HG03565 (cell line): ENCODE results near the gene C16orf86.
"Not testable (repeated sequence)": the region's sequence is repeated elsewhere in the genome, so short reads cannot be mapped to it uniquely, and the experiment has no call there.

Source experiments
- ATAC-seq: cut with Tn5 transposase; IDR thresholded peaks from one replicate; pipeline ENCODE4 v1.9.1; 2021; ENCODE audit warnings: mild to moderate bottlenecking, moderate library complexity; ENCODE audit not compliant: unreplicated experiment

C16orf86 gene

DNA sequence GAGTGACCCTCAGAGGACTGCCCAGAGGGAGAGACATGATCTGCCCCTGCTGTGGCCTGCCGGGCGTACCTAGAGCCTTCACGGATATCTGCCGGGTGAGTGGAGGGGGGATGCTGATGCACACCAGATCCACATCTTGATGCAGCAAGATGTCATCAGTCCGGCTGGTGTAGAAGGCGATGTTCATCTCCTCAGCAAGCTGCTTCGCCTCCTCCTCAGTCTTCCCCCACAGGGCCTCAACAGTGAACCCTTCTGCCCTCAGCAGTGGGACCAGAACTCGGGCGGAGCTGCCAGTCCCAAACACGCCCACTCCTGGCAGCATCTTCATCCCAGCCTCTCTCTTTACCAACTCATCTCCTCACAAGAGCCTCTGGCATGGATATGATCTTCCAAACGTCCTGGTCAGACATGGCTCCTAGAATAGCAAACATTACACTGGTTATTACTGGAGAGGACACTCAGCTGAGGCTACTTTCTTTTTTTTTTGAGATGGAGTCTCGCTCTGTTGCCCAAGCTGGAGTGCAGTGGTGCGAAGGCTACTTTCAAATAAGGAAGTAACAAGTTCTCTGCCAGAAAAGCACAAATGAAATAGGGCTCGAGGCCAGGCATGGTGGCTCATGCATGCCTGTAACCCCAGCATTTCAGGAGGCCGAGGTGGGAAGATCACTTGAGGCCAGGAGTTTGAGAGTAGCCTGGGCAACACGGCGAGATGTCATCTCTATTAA is 18.9 kb downstream of the C16orf86 start:
- ATAC-seq, result no peak

DNA sequence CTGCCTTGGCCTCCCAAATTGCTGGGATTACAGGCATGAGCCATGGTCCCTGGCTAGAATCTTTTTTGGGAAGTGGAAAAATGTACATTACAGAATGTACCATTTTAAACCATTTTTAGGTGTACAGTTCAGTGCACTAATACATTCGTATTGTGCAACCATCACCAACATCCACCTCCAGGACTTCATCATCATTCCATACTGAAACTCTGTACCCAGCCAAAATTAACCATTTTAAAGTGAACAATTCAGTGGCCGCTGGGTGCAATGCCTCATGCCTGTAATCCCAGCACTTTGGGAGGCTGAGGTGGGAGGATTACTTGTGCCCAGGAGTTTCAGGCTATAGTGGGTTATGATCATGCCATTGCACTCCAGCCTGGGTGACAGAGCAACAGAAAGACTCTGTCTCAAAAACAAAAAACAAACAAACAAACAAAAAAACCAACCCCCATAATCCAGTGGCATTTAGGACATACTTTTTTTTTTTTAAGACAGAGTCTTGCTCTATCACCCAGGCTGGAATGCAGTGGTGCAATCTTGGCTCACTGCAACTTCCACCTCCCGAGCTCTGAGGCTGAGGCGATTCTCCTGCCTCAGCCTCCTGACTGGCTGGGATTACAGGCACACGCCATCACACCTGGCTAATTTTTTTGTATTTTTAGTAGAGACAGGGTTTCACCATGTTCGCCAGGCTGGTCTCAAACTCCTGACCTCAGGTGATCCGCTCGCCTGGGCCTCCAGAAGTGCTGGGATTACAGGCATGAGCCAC is 27.1 kb downstream of the C16orf86 start:
- ATAC-seq, result not testable (repeated sequence)

DNA sequence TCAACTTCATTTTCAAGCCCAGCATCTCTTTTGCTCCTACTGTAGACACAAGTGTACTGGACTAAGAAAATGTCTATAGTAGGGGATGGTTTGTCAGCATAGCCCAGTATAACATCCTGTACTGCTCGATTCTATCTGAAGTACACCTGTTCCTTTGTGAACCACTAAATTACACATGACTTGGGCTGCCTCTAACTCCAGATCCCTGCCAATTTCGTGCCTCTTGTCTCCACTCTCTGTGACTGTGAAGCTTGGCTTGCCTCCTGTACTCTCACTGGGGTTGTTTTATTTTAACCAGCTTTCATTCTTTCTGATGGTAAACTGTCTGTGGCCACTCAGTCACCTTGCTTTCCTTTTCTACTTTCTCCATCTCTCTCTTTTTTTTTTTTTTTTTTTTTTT is 28.0 kb downstream of the C16orf86 start:
- no peak for ATAC-seq

DNA sequence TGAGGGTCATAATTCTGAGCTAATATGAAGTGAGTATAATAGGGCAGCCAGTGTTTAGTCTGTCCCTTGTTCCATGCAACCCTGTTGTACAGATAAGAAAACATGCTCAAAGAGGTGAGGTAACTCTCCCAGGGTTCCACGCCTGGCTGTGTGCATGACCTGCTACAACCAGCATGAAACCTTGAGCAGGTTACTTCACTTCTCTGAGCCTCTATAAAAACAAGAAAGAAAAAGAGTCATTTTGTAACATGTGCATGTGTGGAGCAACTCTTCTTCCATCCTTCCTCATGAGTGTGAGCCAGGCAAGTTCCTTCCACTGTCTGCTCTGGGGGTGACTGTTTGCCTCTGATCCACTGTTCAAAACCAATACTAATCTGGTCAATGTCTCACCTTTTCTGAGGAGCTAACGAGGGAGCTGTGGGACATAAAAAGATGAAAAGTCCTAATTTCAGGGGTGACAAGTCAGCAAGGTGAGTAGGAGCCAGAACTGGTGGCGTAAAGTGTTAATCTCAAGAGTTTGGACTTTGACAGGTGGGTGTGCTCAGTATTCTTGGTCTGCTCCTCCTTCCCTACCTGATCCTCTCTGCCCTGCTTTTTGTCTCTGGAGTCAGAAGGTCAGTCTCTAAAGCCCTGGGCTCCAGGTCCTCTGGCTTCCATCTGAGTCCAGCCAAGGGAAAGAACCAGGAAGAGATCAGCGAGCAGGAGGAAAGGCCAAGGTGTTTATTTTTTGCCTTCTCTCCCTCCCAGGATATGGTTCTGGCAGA is 31.0 kb downstream of the C16orf86 start:
- no peak for ATAC-seq

DNA sequence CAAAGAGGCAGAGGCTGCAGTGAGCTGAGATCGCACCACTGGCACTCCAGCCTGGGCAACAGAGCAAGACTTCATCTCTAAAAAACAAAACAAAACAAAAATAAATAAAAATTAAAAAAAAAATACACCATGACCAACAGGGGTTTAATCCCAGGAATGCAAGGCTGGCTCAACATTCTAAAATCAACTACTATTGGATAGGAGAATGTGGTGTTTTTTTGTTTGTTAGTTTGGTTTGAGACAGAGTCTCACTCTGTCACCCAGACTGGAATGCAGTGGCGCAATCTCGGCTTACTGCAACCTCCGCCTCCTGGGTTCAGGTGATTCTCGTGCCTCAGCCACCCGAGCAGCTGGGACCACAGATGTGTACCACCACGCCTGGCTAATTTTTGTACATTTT is 32.7 kb downstream of the C16orf86 start:
- ATAC-seq, result no peak

DNA sequence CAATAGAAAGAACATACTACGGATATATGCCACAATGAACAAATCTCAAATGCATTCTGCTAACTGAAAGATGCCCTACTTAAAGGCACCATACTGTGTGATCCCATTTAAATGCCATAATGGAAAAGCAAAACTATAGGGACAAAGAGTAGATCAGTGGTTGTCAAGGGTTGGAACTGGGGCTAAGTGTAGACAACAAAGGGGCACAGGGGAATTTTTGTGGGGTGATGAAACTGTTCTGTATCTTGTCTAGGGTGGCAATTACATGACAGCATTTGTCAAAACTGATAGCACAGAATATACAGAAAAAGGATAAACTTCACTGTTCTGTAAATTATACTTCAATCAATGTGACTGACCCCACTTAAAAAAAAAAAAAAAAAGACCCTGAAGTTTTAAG is 34.8 kb downstream of the C16orf86 start:
- ATAC-seq, result no peak

DNA sequence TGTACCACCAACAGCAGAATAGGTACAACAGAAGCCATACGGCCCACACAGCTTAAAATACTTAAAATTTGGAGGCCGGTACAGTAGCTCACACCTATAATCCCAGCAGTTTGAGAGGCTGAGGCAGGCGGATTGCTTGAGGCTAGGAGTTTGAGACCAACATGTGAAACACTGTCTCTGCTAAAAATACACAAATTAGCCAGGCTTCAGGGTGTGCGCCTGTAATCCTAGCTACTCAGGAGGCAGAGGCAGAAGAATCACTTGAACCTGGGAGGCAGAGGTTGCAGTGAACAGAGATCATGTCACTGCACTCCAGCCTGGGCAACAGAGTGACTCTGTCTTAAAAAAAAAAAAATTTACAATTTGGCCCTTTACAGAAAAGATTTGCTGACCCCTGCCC is 35.5 kb downstream of the C16orf86 start:
- no peak for ATAC-seq

DNA sequence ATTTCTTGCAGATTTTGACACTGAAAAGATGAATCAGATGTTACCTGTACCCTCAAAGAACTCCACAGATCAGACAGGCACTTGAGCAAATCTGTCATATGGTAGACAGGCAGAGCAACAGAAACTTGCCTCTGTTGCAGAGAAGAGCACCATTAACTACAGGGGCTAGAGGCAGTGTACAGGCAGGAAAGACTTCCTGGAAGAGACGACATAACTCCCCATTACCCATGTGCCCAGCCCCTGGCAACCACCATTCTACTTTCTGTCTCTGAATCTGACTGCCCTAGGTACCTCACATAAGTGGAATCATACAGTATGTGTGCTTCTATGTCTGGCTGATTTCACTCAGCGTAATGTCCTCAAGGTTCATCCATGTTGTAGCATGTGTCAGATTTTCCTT is 37.0 kb downstream of the C16orf86 start:
- no peak for ATAC-seq

DNA sequence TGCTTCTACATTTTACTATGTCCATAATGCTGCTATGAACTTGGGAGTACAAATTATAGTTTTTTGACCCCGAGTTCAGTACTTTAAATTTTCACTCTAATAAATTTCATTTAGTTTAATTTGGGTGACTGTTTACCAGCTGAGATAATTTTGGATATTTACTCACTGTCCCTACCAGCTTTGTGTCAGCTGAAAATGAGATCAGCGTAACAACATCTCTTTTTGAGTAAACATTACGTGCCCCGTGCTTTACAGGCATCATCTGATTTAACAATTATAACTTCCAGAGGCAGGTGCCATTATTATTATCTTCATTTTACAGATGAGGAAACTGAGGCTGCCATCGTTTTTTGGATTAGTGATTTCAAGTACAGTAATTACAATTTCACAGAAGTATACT is 37.5 kb downstream of the C16orf86 start:
- no peak for ATAC-seq

DNA sequence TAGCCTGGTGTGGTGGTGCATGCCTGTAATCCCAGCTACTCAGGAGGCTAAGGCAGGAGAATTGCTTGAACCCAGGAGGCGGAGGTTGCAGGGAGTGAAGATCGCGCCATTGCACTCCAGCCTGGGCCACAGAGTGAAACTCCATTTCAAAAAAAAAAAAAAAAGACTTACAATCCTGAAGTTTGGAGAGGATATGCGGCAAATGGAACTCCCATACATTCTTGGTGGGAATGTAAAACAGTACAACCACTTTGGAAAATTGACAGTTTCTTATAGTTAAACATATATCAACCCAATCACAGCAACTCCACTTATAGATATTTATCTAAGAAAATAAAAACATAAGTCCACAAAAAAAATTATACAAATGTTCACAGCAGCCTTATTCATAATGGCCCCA is 40.6 kb downstream of the C16orf86 start:
- no peak for ATAC-seq

DNA sequence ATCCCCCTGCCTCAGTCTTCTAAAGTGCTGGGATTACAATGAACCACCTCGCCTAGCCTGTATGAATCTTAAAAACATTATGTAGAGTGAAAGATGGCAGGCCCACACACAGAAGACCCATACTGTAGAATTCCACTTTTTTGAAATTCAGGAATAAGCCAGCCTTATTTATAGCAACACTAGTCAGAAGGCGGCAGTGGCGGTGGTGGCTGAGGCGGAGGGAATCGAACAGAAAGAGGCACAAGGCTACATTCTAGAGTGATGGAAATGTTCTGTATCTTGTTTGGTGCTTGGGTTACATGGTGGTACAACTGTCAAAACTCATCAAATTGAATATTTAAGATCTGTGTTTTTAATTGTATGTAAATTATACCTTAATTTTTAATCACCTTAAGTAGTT is 41.2 kb downstream of the C16orf86 start:
- ATAC-seq, result no peak

DNA sequence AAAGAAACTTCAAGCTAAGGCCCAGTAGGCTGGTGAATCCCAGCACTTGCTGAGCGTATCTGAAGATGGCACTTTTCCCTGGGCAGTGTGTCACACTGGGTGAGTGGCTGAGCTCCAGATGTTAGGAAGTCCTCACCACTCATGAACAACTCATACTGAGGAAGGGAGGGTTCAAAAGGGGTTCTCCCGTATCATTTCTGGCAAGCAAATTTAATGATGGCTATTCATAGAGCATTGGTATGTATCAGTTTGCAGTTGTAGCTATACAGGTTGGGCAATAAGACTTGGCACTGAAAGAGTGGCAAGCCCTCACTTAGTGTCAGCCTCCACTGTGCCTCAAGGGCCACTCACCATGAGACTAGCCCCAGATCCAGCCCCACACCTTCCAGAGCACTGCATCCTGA is 41.8 kb downstream of the C16orf86 start:
- ATAC-seq, result no peak

DNA sequence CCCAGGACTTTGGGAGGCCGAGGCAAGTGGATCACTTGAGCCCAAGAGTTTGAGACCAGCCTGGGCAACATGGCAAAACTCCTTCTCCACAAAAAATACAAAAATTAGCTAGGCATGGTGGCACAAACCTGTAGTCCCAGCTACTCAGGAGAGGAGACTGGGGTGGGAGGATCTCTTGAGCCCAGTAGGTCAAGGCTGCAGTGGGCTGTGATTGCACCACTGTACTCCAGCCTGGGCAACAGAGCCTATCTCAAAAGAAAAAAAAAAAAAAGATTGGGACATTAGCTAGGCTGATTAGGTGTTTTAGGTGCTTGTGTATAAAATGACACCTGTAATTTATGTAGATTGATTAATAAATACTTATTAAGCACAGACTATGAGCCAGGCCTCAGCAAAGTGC is 42.4 kb downstream of the C16orf86 start:
- no peak for ATAC-seq

DNA sequence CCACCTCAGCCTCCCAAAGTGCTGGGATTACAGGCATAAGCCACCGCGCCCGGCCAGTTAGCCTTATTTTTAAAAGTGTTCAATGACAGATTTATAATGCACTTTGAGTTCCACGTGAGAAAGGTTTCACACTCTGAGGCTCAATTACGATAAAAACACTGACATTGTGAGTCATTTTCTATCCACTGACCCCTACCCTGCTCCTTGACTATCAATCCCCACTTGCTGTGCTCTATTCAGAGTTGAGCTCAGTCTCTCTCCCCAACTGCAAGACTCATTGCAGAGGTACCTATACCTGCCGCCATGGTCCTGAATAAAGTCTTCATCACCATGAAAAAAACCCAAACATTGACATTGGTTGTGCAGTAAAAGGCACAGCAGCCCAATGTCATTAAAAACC is 44.0 kb downstream of the C16orf86 start:
- ATAC-seq, result no peak

DNA sequence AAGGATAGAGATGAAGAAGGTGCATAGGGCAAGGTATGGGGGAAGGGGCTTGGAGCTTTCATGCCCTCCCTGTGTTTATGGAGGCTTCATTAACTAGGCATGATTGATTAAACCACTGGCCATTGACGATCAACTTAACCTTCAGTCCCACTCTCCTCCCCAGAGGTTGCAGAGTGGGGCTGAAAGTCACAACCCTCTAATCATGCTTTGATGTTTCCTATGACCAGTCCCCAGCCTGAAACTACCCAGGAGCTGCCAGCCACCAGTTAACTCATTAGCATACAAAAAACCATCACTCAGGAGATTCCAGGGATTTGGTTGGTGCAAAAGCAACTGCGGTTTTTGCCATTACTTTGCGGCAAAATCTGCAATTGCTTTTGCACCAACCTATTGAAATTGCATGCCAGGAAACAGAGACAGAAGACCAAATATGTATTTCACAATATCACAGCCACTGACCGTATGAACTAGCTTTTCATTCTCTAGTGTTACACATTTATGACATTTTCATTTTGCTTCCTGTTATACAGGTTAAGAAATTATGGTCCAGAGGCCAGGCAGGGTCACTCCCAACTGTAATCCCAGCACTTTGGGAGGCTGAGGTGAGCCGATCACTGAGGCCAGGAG is 47.1 kb downstream of the C16orf86 start:
- ATAC-seq, result no peak

DNA sequence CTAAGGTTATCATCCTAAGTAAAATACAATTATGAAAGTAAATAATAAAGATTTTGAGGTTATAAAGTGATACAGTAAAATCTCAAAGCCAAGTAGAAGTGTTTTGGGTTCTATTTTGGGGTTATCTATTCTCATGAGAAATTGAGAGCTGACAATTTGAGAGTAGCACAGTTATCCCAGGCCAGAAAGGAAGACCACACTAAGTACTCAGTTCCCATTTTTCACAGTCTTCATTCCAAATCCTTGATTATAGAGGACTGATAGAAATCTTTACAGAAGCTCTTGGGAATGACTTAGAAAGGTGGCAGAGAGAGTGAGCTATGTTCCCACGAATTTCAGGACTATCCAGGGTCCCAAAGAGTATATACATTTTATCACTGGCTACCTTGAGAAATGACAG is 47.9 kb downstream of the C16orf86 start:
- ATAC-seq, result no peak

DNA sequence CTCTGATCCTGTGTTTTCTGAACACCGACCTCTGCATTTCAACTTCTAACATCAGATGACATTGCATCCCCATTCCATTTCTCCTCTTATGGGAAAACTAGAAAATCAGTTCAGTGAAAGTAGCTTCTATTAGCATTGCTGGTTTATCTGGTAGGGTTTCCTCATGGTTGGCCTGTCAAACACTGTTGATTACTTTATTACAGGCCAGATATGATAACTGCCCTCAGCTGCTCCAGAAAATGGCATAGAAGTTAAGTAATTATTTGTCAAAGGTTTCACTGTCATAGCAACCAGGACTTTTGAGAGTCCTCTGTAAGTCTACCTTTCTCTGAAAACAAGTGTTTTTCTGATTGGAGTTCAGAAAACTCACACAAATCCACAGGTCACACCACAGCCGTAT is 49.5 kb downstream of the C16orf86 start:
- no peak for ATAC-seq
